Activated T-helper 1 cell treated with anti-CD3 and anti-CD28 coated beads, Interleukin-12 subunit alpha, Interleukin-12 subunit beta, Interleukin-2, Interleukin-4 antibody, amounts not matched to agents 30 ng/mL and 10 ng/mL and 1 ng/mL, durations not matched to agents 14 hours and 24 hours and 36 hours (primary cell): Measurements from ENCODE around the gene SLC2A13. TPM values are rescaled to one million over a fixed set of nuclear protein-coding genes. Genes with fewer than 3 reads are reported as not detected.
"Not testable (repeated sequence)": the region's sequence is repeated elsewhere in the genome, so short reads cannot be mapped to it uniquely, and the experiment has no call there.

ENCODE experiments used
- DNase-seq: peaks from one replicate; pipeline ENCODE4 v3.0.0; 2021; ENCODE audit warnings: low spot score
- H3K27ac Mint-ChIP-seq: one replicate; pipeline ENCODE4 v1.8.0; 2021; ENCODE audit warnings: mild to moderate bottlenecking, mixed read lengths
- H3K27me3 Mint-ChIP-seq: one replicate; pipeline ENCODE4 v1.8.0; 2022; ENCODE audit warnings: mild to moderate bottlenecking, moderate library complexity, mixed read lengths; ENCODE audit not compliant: insufficient read depth
- H3K36me3 Mint-ChIP-seq: one replicate; pipeline ENCODE4 v1.8.0; 2021; ENCODE audit warnings: low read depth, mixed read lengths
- H3K4me1 Mint-ChIP-seq: one replicate; pipeline ENCODE4 v1.8.0; 2021; ENCODE audit warnings: low read depth, mixed read lengths
- H3K4me3 Mint-ChIP-seq: one replicate; pipeline ENCODE4 v1.8.0; 2021; ENCODE audit warnings: mild to moderate bottlenecking, moderate library complexity, mixed read lengths
- H3K9me3 Mint-ChIP-seq: one replicate; pipeline ENCODE4 v1.8.0; 2021; ENCODE audit warnings: mixed read lengths
- intact Hi-C: fragments of 100-400 bp; cut with micrococcal nuclease; formaldehyde crosslinking; loops from one replicate; pipeline ENCODE4 v1.15.1; 2024
- total RNA-seq: library from RNA; stranded (reverse); gene quantifications from 2 replicates; pipeline ENCODE4 v1.2.3, GENCODE V29; 2022

SLC2A13 gene
- total RNA-seq, 1 donor from 2014 or later, result 2.6 TPM

- Mint-ChIP-seq H3K36me3 (no peaks in the 10 kb centered on the region), H3K4me1 (no peaks in the 10 kb centered on the region), H3K27ac (no peak overlapping the region), H3K27me3 (peaks cover 4% of the 10 kb centered on the region), H3K9me3 (no peaks in the 10 kb centered on the region), H3K4me3 (no peak overlapping the region)
- DNase-seq, result no peak
- intact Hi-C loops, result no loop called here
These were observed 51.2 kb downstream of the SLC2A13 start for GRCh38 chr12:40054555-40055227.

- intact Hi-C loops, result no loop called here
- Mint-ChIP-seq H3K4me1 (no peaks in the 10 kb centered on the region), H3K4me3 (no peak overlapping the region), H3K9me3 (no peaks in the 10 kb centered on the region), H3K27me3 (peaks cover 2% of the 10 kb centered on the region), H3K36me3 (no peaks in the 10 kb centered on the region), H3K27ac (no peak overlapping the region)
- no peak for DNase-seq
These were observed 56.6 kb downstream of the SLC2A13 start for GRCh38 chr12:40049268-40049667.

- H3K27ac Mint-ChIP-seq, H3K36me3 Mint-ChIP-seq, intact Hi-C loops, DNase-seq, H3K9me3 Mint-ChIP-seq, H3K4me3 Mint-ChIP-seq, H3K4me1 Mint-ChIP-seq, H3K27me3 Mint-ChIP-seq: not testable (repeated sequence)
These were observed 58.9 kb downstream of the SLC2A13 start for GRCh38 chr12:40047002-40047401.

- DNase-seq, result no peak
- Mint-ChIP-seq H3K27ac (no peak overlapping the region), H3K27me3 (no peaks in the 10 kb centered on the region), H3K36me3 (no peaks in the 10 kb centered on the region), H3K4me3 (no peak overlapping the region), H3K9me3 (no peaks in the 10 kb centered on the region), H3K4me1 (no peaks in the 10 kb centered on the region)
- intact Hi-C loops, result no loop called here
These were observed 60.2 kb downstream of the SLC2A13 start for GRCh38 chr12:40045656-40046055.

GRCh38 chr12:40044396-40044795 lies 61.5 kb downstream of the SLC2A13 start:
- no peaks in the 10 kb centered on the region for H3K4me1 Mint-ChIP-seq
- DNase-seq, result no peak
- intact Hi-C loops, result no loop called here
- no peaks in the 10 kb centered on the region for H3K27me3 Mint-ChIP-seq
- no peak overlapping the region for H3K27ac Mint-ChIP-seq
- no peaks in the 10 kb centered on the region for H3K9me3 Mint-ChIP-seq
- H3K36me3 Mint-ChIP-seq, result no peaks in the 10 kb centered on the region
- no peak overlapping the region for H3K4me3 Mint-ChIP-seq

- DNase-seq, result no peak
- no peaks in the 10 kb centered on the region for H3K36me3 Mint-ChIP-seq
- no peak overlapping the region for H3K4me3 Mint-ChIP-seq
- intact Hi-C loops, result no loop called here
- no peaks in the 10 kb centered on the region for H3K9me3 Mint-ChIP-seq
- no peaks in the 10 kb centered on the region for H3K27me3 Mint-ChIP-seq
- H3K27ac Mint-ChIP-seq, result no peak overlapping the region
- no peaks in the 10 kb centered on the region for H3K4me1 Mint-ChIP-seq
These were observed 66.3 kb downstream of the SLC2A13 start for GRCh38 chr12:40039598-40039997.

- intact Hi-C loops, result no loop called here
- no peaks in the 10 kb centered on the region for H3K9me3 Mint-ChIP-seq
- no peak overlapping the region for H3K4me3 Mint-ChIP-seq
- no peaks in the 10 kb centered on the region for H3K4me1 Mint-ChIP-seq
- H3K27ac Mint-ChIP-seq, result no peak overlapping the region
- no peak for DNase-seq
- H3K27me3 Mint-ChIP-seq, result no peaks in the 10 kb centered on the region
- no peaks in the 10 kb centered on the region for H3K36me3 Mint-ChIP-seq
These were observed 67.3 kb downstream of the SLC2A13 start for GRCh38 chr12:40038619-40039018.

GRCh38 chr12:40034712-40035111 lies 71.2 kb downstream of the SLC2A13 start:
- H3K36me3 Mint-ChIP-seq, result no peaks in the 10 kb centered on the region
- H3K4me3 Mint-ChIP-seq, result no peak overlapping the region
- no peak overlapping the region for H3K27ac Mint-ChIP-seq
- peaks cover 2% of the 10 kb centered on the region for H3K27me3 Mint-ChIP-seq
- H3K9me3 Mint-ChIP-seq, result no peaks in the 10 kb centered on the region
- DNase-seq, result no peak
- no peaks in the 10 kb centered on the region for H3K4me1 Mint-ChIP-seq
- intact Hi-C loops, result no loop called here

GRCh38 chr12:40034156-40034555 lies 71.7 kb downstream of the SLC2A13 start:
- intact Hi-C loops, result no loop called here
- H3K27me3 Mint-ChIP-seq, result peaks cover 2% of the 10 kb centered on the region

GRCh38 chr12:40033242-40033630 lies 72.6 kb downstream of the SLC2A13 start:
- Mint-ChIP-seq H3K36me3 (no peaks in the 10 kb centered on the region), H3K27me3 (peaks cover 2% of the 10 kb centered on the region), H3K9me3 (no peaks in the 10 kb centered on the region), H3K4me3 (no peak overlapping the region), H3K4me1 (no peaks in the 10 kb centered on the region), H3K27ac (no peak overlapping the region)
- no peak for DNase-seq
- intact Hi-C loops, result no loop called here

More at GRCh38 chr12:40034156-40034555, 71.7 kb downstream of the SLC2A13 start:
- Mint-ChIP-seq H3K36me3 (no peaks in the 10 kb centered on the region), H3K27ac (no peak overlapping the region), H3K9me3 (no peaks in the 10 kb centered on the region), H3K4me1 (no peaks in the 10 kb centered on the region), H3K4me3 (no peak overlapping the region)
- DNase-seq, result no peak

- Mint-ChIP-seq H3K36me3 (no peaks in the 10 kb centered on the region), H3K27ac (no peak overlapping the region), H3K4me3 (no peak overlapping the region), H3K27me3 (peaks cover 2% of the 10 kb centered on the region), H3K4me1 (no peaks in the 10 kb centered on the region), H3K9me3 (no peaks in the 10 kb centered on the region)
- intact Hi-C loops, result no loop called here
- no peak for DNase-seq
These were observed 73.2 kb downstream of the SLC2A13 start for GRCh38 chr12:40032433-40033241.

- peaks cover 2% of the 10 kb centered on the region for H3K27me3 Mint-ChIP-seq
- no peak overlapping the region for H3K4me3 Mint-ChIP-seq
- no peaks in the 10 kb centered on the region for H3K9me3 Mint-ChIP-seq
- H3K27ac Mint-ChIP-seq, result no peak overlapping the region
- intact Hi-C loops, result no loop called here
- no peaks in the 10 kb centered on the region for H3K4me1 Mint-ChIP-seq
- no peak for DNase-seq
- no peaks in the 10 kb centered on the region for H3K36me3 Mint-ChIP-seq
These were observed 73.9 kb downstream of the SLC2A13 start for GRCh38 chr12:40031965-40032364.

- DNase-seq, H3K4me3 Mint-ChIP-seq, intact Hi-C loops, H3K36me3 Mint-ChIP-seq, H3K9me3 Mint-ChIP-seq, H3K27ac Mint-ChIP-seq, H3K4me1 Mint-ChIP-seq, H3K27me3 Mint-ChIP-seq: not testable (repeated sequence)
These were observed 74.9 kb downstream of the SLC2A13 start for GRCh38 chr12:40030970-40031369.
